GM12878 (cell line): ENCODE data around the gene OR2A5. TPM values are rescaled to one million over a fixed set of nuclear protein-coding genes. Genes with fewer than 3 reads are reported as not detected.

Experiments
- ATAC-seq: fragments of 200-7000 bp; cut with Tn5 transposase; 3 replicates; pipeline ENCODE4 v1.9.1; 2020; ENCODE audit warnings: mild to moderate bottlenecking, moderate library complexity
- BruUV-seq: library from RNA; stranded (reverse); fragments of 400-500 nt; replicated peaks from 2 replicates; lab custom pipeline; 2021; lab: Mats Ljungman, UMichigan
- CTCF ChIA-PET: fragments of 300-600 bp; sonication (Branson Sonifier 250); formaldehyde crosslinking; extraction: SDS; loops from one replicate; lab custom pipeline; 2021; ENCODE audit warnings: inconsistent platforms; lab: Yijun Ruan, JAX
- POLR2A ChIA-PET: fragments of 350-600 bp; formaldehyde crosslinking; extraction: SDS; loops from one replicate; lab custom pipeline; 2021; ENCODE audit warnings: inconsistent platforms; lab: Charles Lee
- RAD21 ChIA-PET: fragments of 300-600 bp; sonication (Branson Sonifier 250); formaldehyde crosslinking; loops from one replicate; lab custom pipeline; 2023; ENCODE audit warnings: antibody characterized with exemption; ENCODE audit not compliant: unreplicated experiment; lab: Charles Lee
- SMC1A ChIA-PET: fragments of 300-600 bp; sonication (Branson Sonifier 250); formaldehyde crosslinking; loops from one replicate; lab custom pipeline; 2023; ENCODE audit not compliant: unreplicated experiment, uncharacterized antibody; lab: Charles Lee
- DNase-seq: peaks from one replicate; pipeline ENCODE4 v3.0.0-alpha.2; 2011; ENCODE audit warnings: low read depth, low spot score
- FAIRE-seq: peaks from 3 replicates; lab custom pipeline; 2011; peaks lifted over from hg19 to GRCh38; lab: Jason Lieb, UNC
- H2AFZ ChIP-seq: 2 replicates; pipeline ENCODE4 v1.6.0; 2011; ENCODE audit warnings: low read depth, low read length, control low read depth; ENCODE audit not compliant: control insufficient read depth
- H3K27ac ChIP-seq: 2 replicates; pipeline ENCODE4 v1.5.1; 2011; ENCODE audit warnings: control low read depth; ENCODE audit not compliant: control insufficient read depth, insufficient read depth
- H3K27me3 ChIP-seq, 2 experiments: replicated peaks in 1 of 2; 2 replicates each; pipeline versions ENCODE4 v1.6.0 to v1.6.1; 2011; ENCODE audit warnings: low read length in 1 of 2; ENCODE audit not compliant: control insufficient read depth in 2 of 2, insufficient read depth in 2 of 2
- H3K36me3 ChIP-seq, 2 experiments: 2 replicates each; pipeline ENCODE4 v1.5.1; 2011; ENCODE audit warnings: low read length in 1 of 2; ENCODE audit not compliant: control insufficient read depth in 2 of 2, insufficient read depth in 2 of 2
- H3K4me1 ChIP-seq: 2 replicates; pipeline ENCODE4 v1.6.1; 2011; ENCODE audit warnings: mild to moderate bottlenecking, low read length, moderate library complexity, mixed read lengths; ENCODE audit not compliant: control insufficient read depth, insufficient read depth
- H3K4me2 ChIP-seq: 2 replicates; pipeline ENCODE4 v1.6.0; 2011; ENCODE audit warnings: control low read depth; ENCODE audit not compliant: control insufficient read depth, insufficient read depth
- H3K4me3 ChIP-seq: fragments of 200-600 bp; sonication (generic); 2 replicates; pipeline ENCODE4 v1.5.1; 2016
- H3K79me2 ChIP-seq: 2 replicates; pipeline ENCODE4 v1.6.0; 2011; ENCODE audit warnings: low read length; ENCODE audit not compliant: control insufficient read depth, insufficient read depth
- H3K9ac ChIP-seq: 2 replicates; pipeline ENCODE4 v1.8.0; 2011; ENCODE audit warnings: low read length, control low read depth, mixed read lengths; ENCODE audit not compliant: control insufficient read depth, insufficient read depth
- H3K9me3 ChIP-seq: replicated peaks from 3 replicates; pipeline ENCODE4 v1.5.1; 2011; ENCODE audit warnings: mild to moderate bottlenecking, low read length; ENCODE audit not compliant: control insufficient read depth, insufficient read depth
- H4K20me1 ChIP-seq: 2 replicates; pipeline ENCODE4 v1.6.0; 2011; ENCODE audit not compliant: control insufficient read depth, insufficient read depth
- CTCF ChIP-seq, 3 experiments: IDR thresholded peaks in 2 of 3; conservative IDR thresholded peaks in 1 of 3; 2 replicates each; pipeline ENCODE4 v1.5.1; 2011; ENCODE audit warnings: low read depth in 3 of 3, low read length in 3 of 3, mild to moderate bottlenecking in 3 of 3, control low read depth in 2 of 3, moderate library complexity in 2 of 3, inconsistent platforms in 1 of 3, mixed read lengths in 1 of 3; ENCODE audit not compliant: control insufficient read depth in 2 of 3, insufficient read depth in 1 of 3; ENCODE audit errors: extremely low read depth in 1 of 3
- FOXM1 ChIP-seq: IDR thresholded peaks from 2 replicates; pipeline ENCODE4 v1.6.1; 2012; ENCODE audit warnings: low read depth, mild to moderate bottlenecking, inconsistent platforms, low read length, moderate library complexity
- KLF5 ChIP-seq: fragments of 450-650 bp; IDR thresholded peaks from 2 replicates; pipeline ENCODE4 v1.6.1; 2014; ENCODE audit warnings: mild to moderate bottlenecking; ENCODE audit not compliant: partially characterized antibody
- NR2C2 ChIP-seq: IDR thresholded peaks from 2 replicates; pipeline ENCODE4 v1.6.1; 2011; ENCODE audit warnings: borderline replicate concordance, low read depth; ENCODE audit not compliant: control insufficient read depth, insufficient read length
- POLR2AphosphoS5 ChIP-seq: IDR thresholded peaks from 2 replicates; pipeline ENCODE4 v1.6.1; 2011; ENCODE audit warnings: mild to moderate bottlenecking, low read length, inconsistent platforms
- RAD21 ChIP-seq: IDR thresholded peaks from 2 replicates; pipeline ENCODE4 v1.6.1; 2011; ENCODE audit warnings: mild to moderate bottlenecking, low read depth, low read length, moderate library complexity; ENCODE audit not compliant: insufficient read depth
- RFX5 ChIP-seq: IDR thresholded peaks from 2 replicates; pipeline ENCODE4 v1.6.1; 2011; ENCODE audit warnings: low read depth, low read length, improper control_type of control experiment
- ZBED1 ChIP-seq: IDR thresholded peaks from 2 replicates; pipeline ENCODE4 v1.6.1; 2016; ENCODE audit warnings: borderline replicate concordance
- ZNF384 ChIP-seq: IDR thresholded peaks from 2 replicates; pipeline ENCODE4 v1.6.1; 2012; ENCODE audit warnings: low read depth, mild to moderate bottlenecking, low read length, improper control_type of control experiment, borderline replicate concordance
- WGBS: methylation state at CpG from one replicate; pipeline ENCODE4 v1.1.6; 2016; ENCODE audit warnings: low lambda C conversion rate; ENCODE audit not compliant: insufficient replicate concordance, insufficient coverage; ENCODE audit errors: missing lambda C conversion rate; 5-methylcytosine and 5-hydroxymethylcytosine counted together
- in situ Hi-C: fragments of 300-500 bp; cut with MboI; formaldehyde crosslinking; loops from 9 replicates; pipeline ENCODE4 v1.14.3; 2018; ENCODE audit warnings: mixed read lengths
- intact Hi-C: fragments of 100-400 bp; cut with micrococcal nuclease; formaldehyde crosslinking; loops from one replicate; pipeline ENCODE4 v1.14.2; 2022; ENCODE audit not compliant: unreplicated experiment
- polyA plus RNA-seq, 11 experiments: library from polyadenylated mRNA; depleted of rRNA in 4 of 11; unstranded in 6 of 11; stranded (reverse) in 5 of 11; fragments of >200 nt; fragmentation: Nextera tagmentation in 4 of 11; fragmentation: Illumina TruSeq in 1 of 11; extraction: Ambion mirVana in 4 of 11; extraction: Trizol in 1 of 11; gene quantifications; 1 replicate in 1 of 11; 2 replicates in 10 of 11; pipeline versions ENCODE4 v1.2.1 to v1.2.3, GENCODE V29; 2011 to 2016; ENCODE audit warnings: inconsistent platforms in 2 of 11, missing spikeins in 2 of 11, low read depth in 1 of 11
- total RNA-seq, 4 experiments: library from RNA; depleted of rRNA in 3 of 4; stranded (reverse); fragments of >200 nt in 3 of 4; fragmentation: Illumina TruSeq in 1 of 4; extraction: Trizol in 1 of 4; gene quantifications; 2 replicates each; pipeline versions ENCODE4 v1.2.1 to v1.2.3, GENCODE V29; 2013 to 2021

OR2A5 gene
- total and polyA plus RNA-seq, 10 of the 15 experiments (the other 5 are each of a cell fraction or from before 2014, with no cell fraction given), result 0.19 TPM; not detected in 9

- Histone ChIP-seq H2AFZ (no peak overlapping the region), H3K9ac (no peak overlapping the region), H4K20me1 (no peaks in the 10 kb centered on the region), H3K4me3 (no peak overlapping the region), H3K4me2 (no peak overlapping the region), H3K4me1 (no peaks in the 10 kb centered on the region), H3K79me2 (no peaks in the 10 kb centered on the region), H3K27ac (no peak overlapping the region), H3K9me3 (no peaks in the 10 kb centered on the region; the same call in 1 of the 3 replicates), H3K36me3 (no peaks in the 10 kb centered on the region), H3K27me3 (no peaks in the 10 kb centered on the region)
- ATAC-seq (no peak), DNase-seq (no peak), FAIRE-seq (no peak)
- intact Hi-C loops, result no loop called here
- BruUV-seq, result no TSS peak
- in situ Hi-C loops, result no loop called here
- CTCF ChIA-PET, result interaction anchor here (1.5 kb wide), 1 partner anchor 111 kb away, joined by 4 read pairs; no protein-coding TSS in a partner anchor
- RAD21 ChIA-PET, result interaction anchor here (1.0 kb wide), 1 partner anchor 110 kb away, joined by 3 read pairs; the partner anchor contains the start of gene TCAF1
- POLR2A ChIA-PET, result no interaction called here
- no peak for TF ChIP-seq RFX5
- TF ChIP-seq POLR2AphosphoS5, result no peak
- peak; percentile 31 for TF ChIP-seq RAD21
- no peak for TF ChIP-seq ZBED1
- TF ChIP-seq KLF5, result no peak
- TF ChIP-seq NR2C2, result no peak
- peak in 2 of 3 experiments; percentile 9 to 15; a peak in 2 of 6 replicates for TF ChIP-seq CTCF (IDR thresholded peaks at IDR 0.05 in 2 of 3, conservative IDR thresholded peaks at IDR 0.05 in 1 of 3; ENCODE audit: control insufficient read depth in 2 of 3, extremely low read depth in 1 of 3, insufficient read depth in 1 of 3, low read depth in 3 of 3, low read length in 3 of 3)
- no peak for TF ChIP-seq FOXM1
- no peak for TF ChIP-seq ZNF384
- SMC1A ChIA-PET, result no interaction called here
- 24% methylated on average over 5 of the region's 5 CpGs for WGBS
Measured at GRCh38 chr7:144011458-144012230, 37.1 kb upstream of the OR2A5 start.
